Kidney glomerular epithelial cell (primary cell): ENCODE measurements around the gene COL18A1.
A peak's percentile ranks its signal among the peaks of the same experiment; 100 is the strongest.

Source experiments
- DNase-seq: peaks from one replicate; lab custom pipeline; 2025; lab: John Stamatoyannopoulos, UW

COL18A1 gene

GRCh38 chr21:45455674-45456583 lies 51.0 kb downstream of the COL18A1 start:
- no peak for DNase-seq

GRCh38 chr21:45456584-45457160 lies 51.7 kb downstream of the COL18A1 start:
- no peak for DNase-seq

GRCh38 chr21:45457161-45457831 lies 52.3 kb downstream of the COL18A1 start:
- no peak for DNase-seq

- DNase-seq: no peak
Observed at GRCh38 chr21:45457832-45458172, 52.8 kb downstream of the COL18A1 start.

GRCh38 chr21:45458281-45459170 lies 53.6 kb downstream of the COL18A1 start:
- DNase-seq: no peak

GRCh38 chr21:45459171-45460010 lies 54.4 kb downstream of the COL18A1 start:
- DNase-seq: no peak

GRCh38 chr21:45460011-45460565 lies 55.1 kb downstream of the COL18A1 start:
- no peak for DNase-seq

GRCh38 chr21:45460611-45461368 lies 55.8 kb downstream of the COL18A1 start:
- DNase-seq: peak; percentile 65

- no peak for DNase-seq
Observed at GRCh38 chr21:45461369-45461750, 56.4 kb downstream of the COL18A1 start.

GRCh38 chr21:45461806-45462341 lies 56.9 kb downstream of the COL18A1 start:
- DNase-seq: no peak

GRCh38 chr21:45463871-45464270 lies 58.9 kb downstream of the COL18A1 start:
- DNase-seq: no peak

GRCh38 chr21:45464309-45464708 lies 59.3 kb downstream of the COL18A1 start:
- DNase-seq: no peak

- no peak for DNase-seq
Observed at GRCh38 chr21:45465105-45465504, 60.1 kb downstream of the COL18A1 start.

- DNase-seq: no peak
Observed at GRCh38 chr21:45465611-45466329, 60.8 kb downstream of the COL18A1 start.

GRCh38 chr21:45466330-45467220 lies 61.6 kb downstream of the COL18A1 start:
- no peak for DNase-seq

GRCh38 chr21:45467221-45467779 lies 62.3 kb downstream of the COL18A1 start:
- no peak for DNase-seq

- no peak for DNase-seq
Observed at GRCh38 chr21:45468051-45468970, 63.3 kb downstream of the COL18A1 start.
